ENCODE results near the gene ADCY2.

ADCY2 gene

DNA sequence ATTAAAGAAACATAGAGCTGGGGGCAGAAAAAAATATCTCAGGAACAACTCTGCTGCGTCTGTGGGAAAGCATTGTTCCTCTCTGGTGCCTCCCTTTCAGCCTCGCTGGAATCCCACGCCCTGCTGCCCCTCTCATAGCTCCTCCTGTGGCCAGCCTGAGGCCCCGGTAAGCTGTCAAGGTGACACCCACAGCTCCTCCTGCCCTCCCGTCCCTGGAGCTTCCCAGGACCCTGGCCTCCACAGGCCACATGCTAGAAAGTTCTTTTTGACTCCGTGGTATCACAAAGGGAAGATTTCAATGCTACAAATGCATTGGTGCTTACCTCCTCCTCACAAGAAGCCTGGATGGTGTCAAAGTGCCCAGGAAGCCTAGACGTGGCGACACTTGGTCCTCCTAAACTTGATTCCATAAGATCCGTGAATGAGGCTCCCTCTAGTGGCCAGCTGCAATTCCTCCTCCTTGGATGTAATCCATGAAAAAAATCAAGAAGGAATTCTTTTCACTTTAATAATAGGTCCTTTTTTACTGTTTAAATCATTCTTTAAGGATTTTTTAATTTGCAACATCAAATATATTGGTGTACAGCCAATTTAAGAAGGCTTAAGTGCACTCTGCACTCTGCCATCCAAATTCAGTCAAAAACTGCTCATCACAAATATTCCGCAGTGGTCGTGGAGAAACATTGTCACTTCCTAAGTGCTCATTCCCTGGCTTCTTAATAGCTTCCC is 350.1 kb downstream of the ADCY2 start:
- TF ChIP-seq, protein P1, sequence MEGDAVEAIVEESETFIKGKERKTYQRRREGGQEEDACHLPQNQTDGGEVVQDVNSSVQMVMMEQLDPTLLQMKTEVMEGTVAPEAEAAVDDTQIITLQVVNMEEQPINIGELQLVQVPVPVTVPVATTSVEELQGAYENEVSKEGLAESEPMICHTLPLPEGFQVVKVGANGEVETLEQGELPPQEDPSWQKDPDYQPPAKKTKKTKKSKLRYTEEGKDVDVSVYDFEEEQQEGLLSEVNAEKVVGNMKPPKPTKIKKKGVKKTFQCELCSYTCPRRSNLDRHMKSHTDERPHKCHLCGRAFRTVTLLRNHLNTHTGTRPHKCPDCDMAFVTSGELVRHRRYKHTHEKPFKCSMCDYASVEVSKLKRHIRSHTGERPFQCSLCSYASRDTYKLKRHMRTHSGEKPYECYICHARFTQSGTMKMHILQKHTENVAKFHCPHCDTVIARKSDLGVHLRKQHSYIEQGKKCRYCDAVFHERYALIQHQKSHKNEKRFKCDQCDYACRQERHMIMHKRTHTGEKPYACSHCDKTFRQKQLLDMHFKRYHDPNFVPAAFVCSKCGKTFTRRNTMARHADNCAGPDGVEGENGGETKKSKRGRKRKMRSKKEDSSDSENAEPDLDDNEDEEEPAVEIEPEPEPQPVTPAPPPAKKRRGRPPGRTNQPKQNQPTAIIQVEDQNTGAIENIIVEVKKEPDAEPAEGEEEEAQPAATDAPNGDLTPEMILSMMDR (IDR thresholded peaks at IDR 0.05; ENCODE audit: insufficient read depth, low read depth, low read length, missing control alignments): peak; percentile 90
- DNase-seq (ENCODE audit: low read depth): peak; percentile 78
- H3K4me3 ChIP-seq (ENCODE audit: low read length): no peak overlapping the region

DNA sequence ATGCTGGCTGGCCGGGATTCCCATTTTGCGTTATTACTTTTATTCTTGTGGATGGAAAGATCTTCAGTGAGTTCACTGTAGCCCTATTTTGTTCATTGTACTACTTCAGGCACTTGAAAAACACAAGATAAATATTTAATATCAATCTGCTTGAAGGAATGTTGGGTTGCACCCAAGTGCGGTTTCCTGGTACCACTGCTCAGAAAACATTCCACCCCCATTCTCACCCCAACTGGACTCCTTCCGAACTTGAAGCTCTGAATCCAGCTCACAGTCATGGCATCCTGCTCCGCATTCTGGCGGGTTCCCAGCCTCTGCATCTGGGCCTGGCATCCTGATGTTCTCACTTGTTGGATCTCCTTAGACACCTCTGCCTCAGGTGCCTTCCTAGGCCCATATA is 351.8 kb downstream of the ADCY2 start:
- no peak for DNase-seq (ENCODE audit: low read depth)
- no peak overlapping the region for H3K4me3 ChIP-seq (ENCODE audit: low read length)
- TF ChIP-seq, protein P1 (IDR thresholded peaks at IDR 0.05; ENCODE audit: insufficient read depth, low read depth, low read length, missing control alignments): no peak

GRCh38 chr5:7749626-7750025 is 353.7 kb downstream of the ADCY2 start:
- no peak for DNase-seq (ENCODE audit: low read depth)
- H3K4me3 ChIP-seq (ENCODE audit: low read length): no peak overlapping the region
- TF ChIP-seq, protein P1 (IDR thresholded peaks at IDR 0.05; ENCODE audit: insufficient read depth, low read depth, low read length, missing control alignments): no peak

GRCh38 chr5:7751874-7752273 is 355.9 kb downstream of the ADCY2 start:
- no peak overlapping the region for H3K4me3 ChIP-seq (ENCODE audit: low read length)
- DNase-seq (ENCODE audit: low read depth): no peak
- TF ChIP-seq, protein P1 (IDR thresholded peaks at IDR 0.05; ENCODE audit: insufficient read depth, low read depth, low read length, missing control alignments): no peak

DNA sequence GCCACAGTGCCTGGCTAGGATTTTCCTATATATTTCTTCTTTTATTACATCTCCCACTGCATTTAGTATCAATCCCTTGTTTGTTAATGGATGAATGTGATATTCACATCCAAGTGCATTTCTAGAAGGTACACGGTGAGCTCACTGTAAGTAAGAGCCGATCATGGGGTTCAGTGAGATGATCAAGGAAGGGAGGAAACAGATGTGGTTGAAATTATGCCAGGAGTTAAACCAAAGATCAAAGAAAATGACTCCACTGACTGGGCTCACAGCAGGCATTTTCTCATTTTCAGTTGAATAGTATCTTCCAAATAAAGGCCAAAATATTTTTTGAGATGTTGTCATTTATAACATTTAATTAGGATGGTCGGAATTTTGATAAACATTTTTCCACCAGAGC is 357.2 kb downstream of the ADCY2 start:
- DNase-seq (ENCODE audit: low read depth): no peak
- TF ChIP-seq, protein P1 (IDR thresholded peaks at IDR 0.05; ENCODE audit: insufficient read depth, low read depth, low read length, missing control alignments): no peak

GRCh38 chr5:7753596-7753995 is 357.7 kb downstream of the ADCY2 start:
- TF ChIP-seq, protein P1 (IDR thresholded peaks at IDR 0.05; ENCODE audit: insufficient read depth, low read depth, low read length, missing control alignments): no peak
- H3K4me3 ChIP-seq (ENCODE audit: low read length): no peak overlapping the region
- no peak for DNase-seq (ENCODE audit: low read depth)

More for the DNA sequence above, 357.2 kb downstream of the ADCY2 start:
- H3K4me3 ChIP-seq (ENCODE audit: low read length): no peak overlapping the region

DNA sequence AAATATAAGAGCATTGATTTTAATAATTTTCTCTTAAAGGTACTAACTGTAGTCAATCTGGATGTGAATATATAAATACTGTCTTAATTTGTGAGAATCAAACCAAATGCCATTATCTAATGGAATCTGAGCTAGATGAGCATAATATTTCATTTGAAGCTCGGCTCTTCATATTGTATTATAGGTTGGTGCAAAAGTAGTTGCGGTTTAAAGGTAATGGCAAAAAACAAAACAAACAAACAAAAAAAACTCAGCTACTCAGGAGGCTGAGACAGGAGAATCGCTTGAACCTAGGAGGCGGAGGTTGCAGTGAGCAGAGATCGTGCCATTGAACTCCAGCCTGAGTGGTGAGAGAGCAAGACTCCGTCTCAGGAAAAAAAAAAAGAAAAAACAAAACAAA is 358.6 kb downstream of the ADCY2 start:
- H3K4me3 ChIP-seq (ENCODE audit: low read length): no peak overlapping the region
- TF ChIP-seq, protein P1 (IDR thresholded peaks at IDR 0.05; ENCODE audit: insufficient read depth, low read depth, low read length, missing control alignments): no peak
- no peak for DNase-seq (ENCODE audit: low read depth)

Data from epithelial cell of esophagus (primary cell).